RWPE2 (cell line): ENCODE results near the gene MATCAP1.

Experiments
- ATAC-seq: fragments of 200-7000 bp; cut with Tn5 transposase; 3 replicates; pipeline ENCODE4 v1.9.1; 2021; ENCODE audit warnings: low read depth
- DNase-seq: peaks from one replicate; pipeline ENCODE4 v3.0.0-alpha.2; 2020; ENCODE audit warnings: low spot score
- H3K27ac ChIP-seq: fragments of 450-650 bp; 2 replicates; pipeline ENCODE4 v1.5.1; 2017; ENCODE audit warnings: mild to moderate bottlenecking; ENCODE audit not compliant: poor library complexity, severe bottlenecking
- H3K27me3 ChIP-seq: fragments of 250-450 bp; sonication (Bioruptor Pico); 2 replicates; pipeline ENCODE4 v1.5.1; 2021; ENCODE audit warnings: mild to moderate bottlenecking, moderate library complexity; ENCODE audit not compliant: insufficient read depth, poor library complexity, severe bottlenecking
- H3K36me3 ChIP-seq: fragments of 250-450 bp; sonication (Bioruptor Pico); 2 replicates; pipeline ENCODE4 v1.5.1; 2020; ENCODE audit warnings: low read depth, mild to moderate bottlenecking, moderate library complexity
- H3K4me1 ChIP-seq: fragments of 250-450 bp; sonication (Bioruptor Pico); 2 replicates; pipeline ENCODE4 v1.5.1; 2021; ENCODE audit warnings: mild to moderate bottlenecking, moderate library complexity; ENCODE audit not compliant: insufficient read depth, poor library complexity, severe bottlenecking
- H3K4me3 ChIP-seq: fragments of 250-450 bp; sonication (Bioruptor Pico); 2 replicates; pipeline ENCODE4 v1.5.1; 2021; ENCODE audit warnings: mild to moderate bottlenecking, moderate library complexity; ENCODE audit not compliant: severe bottlenecking
- H3K9me3 ChIP-seq: fragments of 250-450 bp; sonication (Bioruptor Pico); 2 replicates; pipeline ENCODE4 v1.5.1; 2021; ENCODE audit warnings: mild to moderate bottlenecking, moderate library complexity; ENCODE audit not compliant: severe bottlenecking
- CTCF ChIP-seq: fragments of 450-650 bp; IDR thresholded peaks from one replicate; pipeline ENCODE4 v1.5.1; 2017; ENCODE audit warnings: mild to moderate bottlenecking, moderate library complexity; ENCODE audit not compliant: poor library complexity, severe bottlenecking

Gene MATCAP1

GRCh38 chr16:67223992-67224391, 40.2 kb upstream of the MATCAP1 start:
- no peak for DNase-seq
- no peaks in the 10 kb centered on the region for H3K9me3 ChIP-seq
- H3K27ac ChIP-seq, result no peak overlapping the region
- no peak for ATAC-seq
- peaks cover 13% of the 10 kb centered on the region for H3K36me3 ChIP-seq
- H3K27me3 ChIP-seq, result no peaks in the 10 kb centered on the region
- TF ChIP-seq CTCF, result no peak
- H3K4me1 ChIP-seq, result peaks cover 6% of the 10 kb centered on the region
- no peak overlapping the region for H3K4me3 ChIP-seq

- no peak for TF ChIP-seq CTCF
- ATAC-seq (no peak), DNase-seq (no peak)
- H3K9me3 ChIP-seq, result no peaks in the 10 kb centered on the region
- H3K4me1 ChIP-seq, result peaks cover 24% of the 10 kb centered on the region
- no peaks in the 10 kb centered on the region for H3K36me3 ChIP-seq
- H3K27me3 ChIP-seq, result no peaks in the 10 kb centered on the region
- H3K4me3 ChIP-seq, result no peak overlapping the region
- H3K27ac ChIP-seq, result no peak overlapping the region
Measured at GRCh38 chr16:67216612-67217490, 33.1 kb upstream of the MATCAP1 start.

DNA sequence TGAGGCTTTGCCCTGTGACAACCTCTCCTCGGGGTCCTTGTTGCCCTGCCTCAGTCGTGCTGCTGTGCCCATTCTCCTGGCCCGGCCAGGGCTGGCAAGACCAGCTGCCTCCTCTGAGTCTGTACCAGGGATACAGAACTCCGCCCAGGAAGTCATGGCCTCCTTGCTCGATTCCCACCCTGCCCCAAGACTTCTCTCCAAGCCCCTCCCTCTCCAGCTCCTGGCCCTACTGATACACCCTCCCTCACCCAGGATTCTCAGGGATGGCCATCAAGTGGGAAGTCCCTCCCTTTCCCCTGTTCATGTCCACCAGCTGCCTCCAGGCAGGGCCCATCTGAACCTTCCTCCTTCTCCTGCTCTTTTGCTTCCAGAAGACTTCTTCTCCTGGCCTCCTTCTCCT, 31.9 kb upstream of the MATCAP1 start:
- no peaks in the 10 kb centered on the region for H3K27me3 ChIP-seq
- H3K9me3 ChIP-seq, result no peaks in the 10 kb centered on the region
- peaks cover 25% of the 10 kb centered on the region for H3K4me1 ChIP-seq
- TF ChIP-seq CTCF, result no peak
- no peak overlapping the region for H3K4me3 ChIP-seq
- no peak overlapping the region for H3K27ac ChIP-seq
- ATAC-seq (no peak), DNase-seq (no peak)
- H3K36me3 ChIP-seq, result no peaks in the 10 kb centered on the region

DNA sequence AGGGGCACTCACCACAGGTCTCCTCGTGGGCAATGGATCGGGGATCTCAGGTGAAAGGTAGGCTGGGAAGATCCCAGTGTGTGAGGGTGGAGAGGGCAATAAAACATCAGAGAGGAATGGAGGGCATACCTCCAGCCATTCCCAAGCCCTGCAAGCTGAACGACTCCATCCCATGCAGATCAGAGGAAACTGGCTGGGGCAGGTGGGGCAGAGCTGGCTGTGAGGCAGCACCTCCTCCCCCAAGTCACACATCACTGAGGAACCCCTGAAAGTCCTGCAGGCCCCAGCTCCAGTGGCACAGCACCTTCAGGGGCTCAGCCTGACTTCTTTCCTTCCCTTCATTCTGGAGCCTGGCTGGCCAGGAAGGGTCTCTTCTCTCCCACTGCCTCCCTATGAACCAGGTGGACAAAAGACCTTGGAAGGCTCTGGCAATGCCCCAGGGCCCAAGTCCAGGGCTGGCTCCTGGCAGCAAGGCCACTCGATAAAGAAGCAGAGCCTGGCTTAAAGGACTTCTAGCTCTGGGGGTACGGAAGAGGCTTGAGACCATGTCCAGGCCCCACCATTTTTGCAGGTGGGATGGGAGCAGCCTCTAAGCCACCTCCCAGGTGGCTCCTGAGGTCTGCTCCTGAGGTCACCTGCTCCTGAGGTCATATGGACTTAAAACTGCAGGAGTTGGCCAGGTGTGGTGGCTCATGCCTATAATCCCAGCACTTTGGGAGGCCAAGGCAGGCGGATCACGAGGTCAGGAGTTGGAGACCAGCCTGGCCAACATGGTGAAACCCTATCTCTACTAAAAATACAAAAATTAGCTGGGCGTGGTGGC, 29.6 kb upstream of the MATCAP1 start:
- no peaks in the 10 kb centered on the region for H3K36me3 ChIP-seq
- ATAC-seq, result peak; percentile 4
- no peaks in the 10 kb centered on the region for H3K27me3 ChIP-seq
- H3K27ac ChIP-seq, result peak overlapping the region; percentile 95
- no peak for DNase-seq
- H3K4me3 ChIP-seq, result no peak overlapping the region
- TF ChIP-seq CTCF, result no peak
- peaks cover 30% of the 10 kb centered on the region for H3K4me1 ChIP-seq
- no peaks in the 10 kb centered on the region for H3K9me3 ChIP-seq

DNA sequence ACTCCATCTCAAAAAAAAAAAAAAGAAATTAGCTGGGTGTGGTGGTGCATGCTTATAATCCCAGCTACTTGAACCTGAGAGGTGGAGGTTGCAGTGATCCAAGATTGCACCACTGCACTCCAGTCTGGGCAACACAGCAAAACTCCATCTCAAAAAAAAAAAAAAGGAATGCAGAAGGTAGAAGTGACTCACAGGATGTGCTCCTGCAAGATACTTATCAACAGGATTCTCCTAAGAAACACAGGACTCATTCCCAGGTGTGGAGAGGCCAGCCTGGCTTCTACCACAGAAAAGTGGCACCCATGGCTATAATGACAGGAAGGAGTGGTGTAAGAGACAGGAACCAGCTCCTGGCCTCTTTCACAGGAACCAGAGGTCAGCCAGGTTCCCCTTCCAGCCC, 29.0 kb upstream of the MATCAP1 start:
- no peaks in the 10 kb centered on the region for H3K9me3 ChIP-seq
- H3K4me3 ChIP-seq, result no peak overlapping the region
- peak overlapping the region; percentile 95 for H3K27ac ChIP-seq
- H3K36me3 ChIP-seq, result no peaks in the 10 kb centered on the region
- H3K27me3 ChIP-seq, result no peaks in the 10 kb centered on the region
- TF ChIP-seq CTCF, result no peak
- H3K4me1 ChIP-seq, result peaks cover 37% of the 10 kb centered on the region
- DNase-seq (no peak), ATAC-seq (peak; percentile 72)
